ENCODE measurements around the gene CYP2J2.

- TF ChIP-seq SNAI2 (CRISPR knock-in tag; IDR thresholded peaks at IDR 0.05) (no peak), CSRNP3 (CRISPR knock-in tag; IDR thresholded peaks at IDR 0.05) (no peak), ARNTL (CRISPR knock-in tag; IDR thresholded peaks at IDR 0.05; ENCODE audit: borderline replicate concordance, low read depth) (no peak), ZNF8 (CRISPR knock-in tag; IDR thresholded peaks at IDR 0.05) (no peak), BACH2 (CRISPR knock-in tag; IDR thresholded peaks at IDR 0.05; ENCODE audit: borderline replicate concordance) (no peak), ZFP30 (CRISPR knock-in tag; IDR thresholded peaks at IDR 0.05) (no peak), RARB (CRISPR knock-in tag; IDR thresholded peaks at IDR 0.05) (no peak), ZNF70 (CRISPR knock-in tag; IDR thresholded peaks at IDR 0.05) (no peak)
These were observed 11.2 kb upstream of the CYP2J2 start for GRCh38 chr1:59937636-59938210.

Measured in SK-N-SH treated with all-trans-retinoic acid at 6 μM for 48 hours (cell line).